Stimulated activated CD4-positive, alpha-beta T cell treated with anti-CD3 and anti-CD28 coated beads, Interleukin-1b, Interleukin-23, amount 100 ng/mL, for 1 hour (primary cell): ENCODE results near the gene DGCR6.
"Not testable (repeated sequence)": the region's sequence is repeated elsewhere in the genome, so short reads cannot be mapped to it uniquely, and the experiment has no call there.

Experiments used
- DNase-seq, 2 donors: peaks; one replicate each; pipeline ENCODE4 v3.0.0-alpha.2; 2020; ENCODE audit warnings: low read depth in 2 of 2

DGCR6 gene

DNA sequence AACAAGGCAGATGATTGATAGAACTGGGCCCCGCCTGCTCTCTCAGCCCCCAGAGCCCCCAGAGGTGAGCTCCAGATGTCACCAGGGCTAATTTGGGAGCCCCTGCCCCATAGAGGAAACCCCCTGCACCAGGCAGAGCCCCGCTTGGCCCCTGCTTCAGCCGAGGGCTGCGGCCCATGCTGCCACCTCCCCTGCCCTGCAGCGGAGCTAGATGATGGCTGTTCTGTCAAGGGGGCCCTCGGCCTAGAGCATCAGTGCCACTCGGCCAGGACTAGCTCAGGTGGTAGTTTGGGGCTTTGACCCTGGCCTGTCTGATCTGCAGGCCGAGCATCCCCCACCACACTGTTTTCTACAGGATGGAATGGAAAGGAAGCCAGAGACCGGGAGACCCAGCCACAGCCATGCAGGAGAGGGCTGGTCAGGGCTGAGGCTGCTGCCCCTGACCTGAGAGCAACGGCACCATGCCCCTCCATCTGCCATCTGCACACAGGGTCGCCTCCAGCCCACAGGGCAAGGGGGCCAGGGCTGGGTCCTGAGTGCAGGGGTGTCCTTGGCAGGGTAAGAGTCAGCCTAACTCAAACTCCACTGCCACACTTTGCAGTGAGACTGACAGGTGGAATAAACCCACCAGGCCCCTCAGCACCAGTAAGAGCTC, 54.2 kb downstream of the DGCR6 start:
- DNase-seq: not testable (repeated sequence)

DNA sequence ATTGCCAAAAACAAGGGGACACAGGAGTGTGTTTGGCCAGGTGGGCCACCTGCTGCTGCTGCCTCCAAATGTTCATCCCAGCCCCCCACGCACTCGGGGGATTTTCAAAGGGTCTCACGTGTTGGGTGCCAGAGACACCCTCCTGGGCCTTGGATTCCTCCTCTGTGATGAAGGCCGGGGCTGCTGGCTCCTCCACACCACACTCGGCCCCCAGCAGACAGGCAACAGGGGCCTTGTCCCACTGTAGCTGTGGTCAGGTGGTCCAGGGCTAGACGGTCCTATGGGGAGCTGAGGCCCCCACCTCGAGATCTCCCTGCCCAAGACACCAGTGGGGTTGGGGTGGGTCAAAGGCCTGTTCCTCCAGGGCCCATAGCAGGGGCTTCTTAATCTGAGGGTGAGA, 55.1 kb downstream of the DGCR6 start:
- DNase-seq: not testable (repeated sequence)
